Body of pancreas (tissue), 4 donors: Measurements from ENCODE around the gene RAB6B. TPM values are rescaled to one million over a fixed set of nuclear protein-coding genes. Genes with fewer than 3 reads are reported as not detected.

Source experiments
- ATAC-seq: fragments of 150-250 bp; one replicate; pipeline ENCODE4 v1.9.1; 2016
- DNase-seq, 4 donors: peaks; one replicate each; pipeline ENCODE4 v3.0.0-alpha.2; 2019
- H3K27ac ChIP-seq, 4 donors: fragments of 200-600 bp; sonication (generic); 1 replicate in 3 of 4; 2 replicates in 1 of 4; pipeline versions ENCODE4 v1.5.1 to v1.6.1; 2016 to 2019; ENCODE audit warnings: mild to moderate bottlenecking in 1 of 4, mixed read lengths in 1 of 4, moderate library complexity in 1 of 4
- H3K27me3 ChIP-seq, 2 donors: fragments of 200-600 bp; sonication (generic); one replicate each; pipeline ENCODE4 v1.6.0; 2016; ENCODE audit warnings: mild to moderate bottlenecking in 1 of 2
- H3K36me3 ChIP-seq, 2 donors: fragments of 200-600 bp; sonication (generic); replicated peaks in 1 of 2; 2 replicates each; pipeline ENCODE4 v1.5.1; 2016; ENCODE audit warnings: low read depth in 2 of 2; ENCODE audit not compliant: insufficient read depth in 1 of 2
- H3K4me1 ChIP-seq: fragments of 200-600 bp; sonication (generic); one replicate; pipeline ENCODE4 v1.6.0; 2016
- H3K4me3 ChIP-seq, 2 donors: fragments of 200-600 bp; sonication (generic); 1 replicate in 1 of 2; 2 replicates in 1 of 2; pipeline ENCODE4 v1.5.1; 2016 to 2019
- H3K9me3 ChIP-seq, 3 donors: fragments of 200-600 bp; sonication (generic); 1 replicate in 2 of 3; 2 replicates in 1 of 3; pipeline ENCODE4 v1.5.1; 2016
- POLR2A ChIP-seq, 3 donors: fragments of 450-650 bp; IDR thresholded peaks; one replicate each; pipeline ENCODE4 v1.6.1; 2016; ENCODE audit warnings: antibody characterized with exemption in 3 of 3, mild to moderate bottlenecking in 2 of 3
- WGBS, 2 donors: methylation state at CpG; one replicate each; pipeline ENCODE4 v1.1.5; 2017; 5-methylcytosine and 5-hydroxymethylcytosine counted together
- intact Hi-C: fragments of 100-400 bp; cut with DNase I; formaldehyde crosslinking; loops from one replicate; pipeline ENCODE4 v1.15.1; 2023
- total RNA-seq, 2 donors: library from RNA; depleted of rRNA; stranded (reverse); fragments of >200 nt; gene quantifications; one replicate each; pipeline ENCODE4 v1.1.0, GENCODE V29; 2016
- TF ChIP-seq, protein P1 (sequence below), 7 experiments: fragments of 450-650 bp in 4 of 7; fragments of 200-600 bp in 3 of 7; sonication (generic) in 3 of 7; IDR thresholded peaks; one replicate each; pipeline ENCODE4 v1.5.1; 2016 to 2019; ENCODE audit warnings: antibody characterized with exemption in 7 of 7

Gene RAB6B
- total RNA-seq, 2 donors from 2014 or later: 2.6 to 3.0 TPM

DNA sequence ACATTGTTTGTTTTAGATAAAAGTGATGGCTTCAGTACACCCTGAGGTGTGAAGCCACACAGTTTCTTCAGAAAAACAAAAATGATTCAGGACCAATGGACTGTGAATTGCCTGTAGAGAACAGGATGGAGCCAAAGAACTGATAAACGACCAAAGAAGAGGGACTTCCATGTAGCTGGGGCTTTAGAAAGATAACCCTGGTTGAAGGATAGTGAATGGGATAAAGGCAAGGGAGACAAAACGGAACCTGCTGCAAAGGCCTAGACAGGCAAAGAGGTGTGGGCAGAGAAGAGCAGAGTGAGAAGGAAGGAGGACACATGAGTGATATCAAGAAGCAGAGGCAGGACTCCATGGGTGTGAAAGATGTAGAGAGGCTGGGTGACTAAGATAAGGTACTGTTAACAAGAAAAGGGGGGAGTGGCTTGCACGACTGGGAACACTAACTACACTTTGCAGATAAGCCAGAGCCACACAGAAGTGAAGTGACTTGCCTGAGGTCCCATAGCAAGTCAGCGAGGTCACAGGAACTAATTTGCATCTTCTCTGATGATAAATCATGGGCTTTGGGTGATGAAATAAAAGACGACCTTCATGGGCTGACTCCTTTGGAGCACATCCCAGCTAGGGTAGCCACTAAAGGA is 44.3 kb downstream of the RAB6B start:
- H3K4me3 ChIP-seq: no peak overlapping the region
- H3K4me1 ChIP-seq: no peaks in the 10 kb centered on the region
- H3K27me3 ChIP-seq: no peaks in the 10 kb centered on the region
- H3K27ac ChIP-seq: no peak overlapping the region
- H3K36me3 ChIP-seq: no peaks in the 10 kb centered on the region
- no peak for TF ChIP-seq POLR2A (IDR thresholded peaks at IDR 0.05)
- TF ChIP-seq, protein P1, sequence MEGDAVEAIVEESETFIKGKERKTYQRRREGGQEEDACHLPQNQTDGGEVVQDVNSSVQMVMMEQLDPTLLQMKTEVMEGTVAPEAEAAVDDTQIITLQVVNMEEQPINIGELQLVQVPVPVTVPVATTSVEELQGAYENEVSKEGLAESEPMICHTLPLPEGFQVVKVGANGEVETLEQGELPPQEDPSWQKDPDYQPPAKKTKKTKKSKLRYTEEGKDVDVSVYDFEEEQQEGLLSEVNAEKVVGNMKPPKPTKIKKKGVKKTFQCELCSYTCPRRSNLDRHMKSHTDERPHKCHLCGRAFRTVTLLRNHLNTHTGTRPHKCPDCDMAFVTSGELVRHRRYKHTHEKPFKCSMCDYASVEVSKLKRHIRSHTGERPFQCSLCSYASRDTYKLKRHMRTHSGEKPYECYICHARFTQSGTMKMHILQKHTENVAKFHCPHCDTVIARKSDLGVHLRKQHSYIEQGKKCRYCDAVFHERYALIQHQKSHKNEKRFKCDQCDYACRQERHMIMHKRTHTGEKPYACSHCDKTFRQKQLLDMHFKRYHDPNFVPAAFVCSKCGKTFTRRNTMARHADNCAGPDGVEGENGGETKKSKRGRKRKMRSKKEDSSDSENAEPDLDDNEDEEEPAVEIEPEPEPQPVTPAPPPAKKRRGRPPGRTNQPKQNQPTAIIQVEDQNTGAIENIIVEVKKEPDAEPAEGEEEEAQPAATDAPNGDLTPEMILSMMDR (IDR thresholded peaks at IDR 0.05): no peak
- DNase-seq (no peak), ATAC-seq (no peak)
- H3K9me3 ChIP-seq: no peaks in the 10 kb centered on the region
- WGBS, 2 donors: 68 to 80% methylated on average over 5 of the region's 5 CpGs
- intact Hi-C loops: no loop called here

DNA sequence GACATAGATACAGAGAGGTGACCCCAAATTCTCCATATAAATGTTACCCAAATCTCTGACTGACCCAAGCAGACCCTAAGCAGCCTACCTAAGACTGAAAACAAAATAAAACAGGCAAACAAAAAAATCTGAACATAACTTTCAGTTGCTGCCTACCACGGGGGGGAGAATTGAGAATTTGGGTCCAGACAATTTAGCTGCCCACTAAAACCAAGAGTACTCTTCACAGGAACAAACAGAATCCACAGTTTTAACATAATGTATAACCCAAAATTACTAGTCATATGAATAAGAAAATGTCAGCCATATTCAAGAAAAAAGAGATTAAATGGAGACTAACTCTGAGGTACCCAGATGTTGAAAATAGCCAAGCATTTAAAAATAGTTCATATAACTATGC is 45.6 kb downstream of the RAB6B start:
- H3K9me3 ChIP-seq: no peaks in the 10 kb centered on the region
- intact Hi-C loops: no loop called here
- no peak overlapping the region for H3K4me3 ChIP-seq
- DNase-seq (no peak), ATAC-seq (no peak)
- no peaks in the 10 kb centered on the region for H3K27me3 ChIP-seq
- WGBS, 2 donors: 95 to 100% methylated on average over 1 of the region's 1 CpG
- H3K36me3 ChIP-seq: no peaks in the 10 kb centered on the region
- no peak overlapping the region for H3K27ac ChIP-seq
- H3K4me1 ChIP-seq: no peaks in the 10 kb centered on the region
- no peak for TF ChIP-seq POLR2A (IDR thresholded peaks at IDR 0.05)
- TF ChIP-seq, protein P1 (IDR thresholded peaks at IDR 0.05): no peak

DNA sequence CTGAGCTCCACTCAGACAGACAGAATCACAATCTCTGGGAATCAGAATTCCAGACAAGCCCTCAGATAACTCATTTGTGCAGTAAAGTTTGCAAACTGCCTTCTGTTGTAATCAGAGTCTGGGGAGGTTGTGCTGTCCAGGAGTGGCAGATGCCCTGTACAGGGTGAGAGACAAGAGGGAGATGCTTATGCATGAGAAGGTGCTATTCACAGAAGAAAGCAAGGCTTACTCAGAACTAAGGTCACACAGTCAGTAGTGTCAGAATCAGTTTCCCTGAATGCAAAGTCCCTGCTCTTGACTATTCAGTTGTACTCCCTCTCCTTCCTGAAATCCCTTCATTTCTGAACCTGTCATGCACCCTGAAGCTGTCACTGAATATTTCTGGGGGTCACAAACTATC is 46.3 kb downstream of the RAB6B start:
- intact Hi-C loops: no loop called here

DNA sequence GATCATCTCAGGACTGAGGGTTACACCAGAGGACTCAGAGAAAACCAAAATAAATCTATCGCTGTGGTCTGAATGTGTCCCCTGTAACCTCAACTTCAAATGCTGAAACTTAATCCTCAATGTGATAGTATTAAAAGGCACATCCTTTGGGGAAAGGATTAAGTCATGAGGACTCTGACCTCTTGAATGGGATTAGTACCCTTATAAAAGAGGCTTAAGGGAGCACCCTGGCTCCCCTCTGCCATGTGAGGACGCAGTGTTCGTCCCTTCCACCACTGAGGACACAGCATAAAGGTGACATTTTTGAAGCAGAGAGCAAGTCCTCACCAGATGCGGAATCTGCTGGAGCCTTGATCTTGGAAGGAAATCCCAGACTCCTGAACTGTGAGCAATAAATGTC is 50.6 kb downstream of the RAB6B start:
- ATAC-seq (no peak), DNase-seq (no peak)
- no peak overlapping the region for H3K4me3 ChIP-seq
- H3K27ac ChIP-seq: no peak overlapping the region
- WGBS, 2 donors: 93 to 97% methylated on average over 4 of the region's 4 CpGs
- intact Hi-C loops: no loop called here
- H3K9me3 ChIP-seq: no peaks in the 10 kb centered on the region
- H3K36me3 ChIP-seq: no peaks in the 10 kb centered on the region
- no peaks in the 10 kb centered on the region for H3K4me1 ChIP-seq
- H3K27me3 ChIP-seq: no peaks in the 10 kb centered on the region
- TF ChIP-seq, protein P1 (IDR thresholded peaks at IDR 0.05): no peak
- TF ChIP-seq POLR2A (IDR thresholded peaks at IDR 0.05): no peak

More for the DNA sequence above, 46.3 kb downstream of the RAB6B start:
- Histone ChIP-seq H3K27me3 (no peaks in the 10 kb centered on the region), H3K4me3 (no peak overlapping the region), H3K4me1 (no peaks in the 10 kb centered on the region), H3K36me3 (no peaks in the 10 kb centered on the region), H3K27ac (no peak overlapping the region), H3K9me3 (no peaks in the 10 kb centered on the region)
- TF ChIP-seq, protein P1 (IDR thresholded peaks at IDR 0.05): no peak
- no peak for TF ChIP-seq POLR2A (IDR thresholded peaks at IDR 0.05)
- no peak for ATAC-seq
- no peak for DNase-seq

DNA sequence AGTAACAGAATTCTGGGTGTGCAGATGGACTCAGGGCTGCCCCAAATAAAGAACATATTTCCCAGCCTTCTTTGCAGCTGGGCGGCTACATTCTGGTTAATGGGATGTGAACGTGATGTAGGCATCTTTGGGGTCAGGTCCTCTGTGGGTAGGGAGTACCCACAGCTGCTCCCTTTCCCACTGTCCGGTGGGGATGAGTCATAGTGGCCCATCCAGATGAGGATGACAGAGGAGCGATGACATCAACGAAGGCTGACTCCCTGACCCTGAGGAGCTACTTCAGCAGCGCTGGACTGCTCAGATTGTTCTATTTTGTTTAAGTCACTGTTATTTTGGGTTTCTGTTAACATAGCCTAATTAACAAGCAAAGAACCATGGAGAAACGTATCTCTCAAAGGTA is 52.0 kb downstream of the RAB6B start:
- no peak for ATAC-seq

More for the DNA sequence above, 52.0 kb downstream of the RAB6B start:
- no peak overlapping the region for H3K27ac ChIP-seq
- H3K27me3 ChIP-seq: no peaks in the 10 kb centered on the region
- H3K4me1 ChIP-seq: no peaks in the 10 kb centered on the region
- no peaks in the 10 kb centered on the region for H3K9me3 ChIP-seq
- no peak for TF ChIP-seq POLR2A (IDR thresholded peaks at IDR 0.05)
- TF ChIP-seq, protein P1 (IDR thresholded peaks at IDR 0.05): no peak
- no peaks in the 10 kb centered on the region for H3K36me3 ChIP-seq
- intact Hi-C loops: no loop called here
- no peak overlapping the region for H3K4me3 ChIP-seq
- DNase-seq: no peak
- WGBS, 2 donors: 75 to 81% methylated on average over 7 of the region's 7 CpGs
